Mucosa of rectum (tissue), 2 donors: ENCODE measurements around the gene FAM72D.
"Not testable (repeated sequence)": the region's sequence is repeated elsewhere in the genome, so short reads cannot be mapped to it uniquely, and the experiment has no call there.

ENCODE experiments used
- H3K27ac ChIP-seq, 2 donors: one replicate each; pipeline ENCODE4 v1.7.0; 2013; ENCODE audit warnings: inconsistent platforms in 2 of 2, low read depth in 2 of 2, low read length in 2 of 2
- H3K27me3 ChIP-seq, 2 donors: one replicate each; pipeline ENCODE4 v1.7.0; 2013; ENCODE audit warnings: low read length in 2 of 2; ENCODE audit not compliant: control insufficient read depth in 2 of 2, insufficient read depth in 2 of 2
- H3K36me3 ChIP-seq, 2 donors: one replicate each; pipeline ENCODE4 v1.7.0; 2013; ENCODE audit warnings: low read length in 2 of 2; ENCODE audit not compliant: control insufficient read depth in 2 of 2, insufficient read depth in 2 of 2
- H3K4me1 ChIP-seq, 2 donors: one replicate each; pipeline ENCODE4 v1.7.0; 2013; ENCODE audit warnings: low read length in 2 of 2, mild to moderate bottlenecking in 1 of 2; ENCODE audit not compliant: control insufficient read depth in 2 of 2, insufficient read depth in 2 of 2
- H3K4me3 ChIP-seq, 2 donors: one replicate each; pipeline ENCODE4 v1.7.0; 2013; ENCODE audit warnings: low read length in 2 of 2
- H3K9ac ChIP-seq, 2 donors: one replicate each; pipeline ENCODE4 v1.7.0; 2013; ENCODE audit warnings: low read length in 2 of 2, low read depth in 1 of 2, mild to moderate bottlenecking in 1 of 2
- H3K9me3 ChIP-seq, 2 donors: one replicate each; pipeline ENCODE4 v1.7.0; 2013; ENCODE audit warnings: low read length in 2 of 2; ENCODE audit not compliant: control insufficient read depth in 2 of 2
- donor health status: healthy.
- donor health status: Normal muscosa, but diverticular disease.

Gene FAM72D

GRCh38 chr1:145123062-145123395, 27.3 kb downstream of the FAM72D start:
- not testable (repeated sequence) for H3K36me3 ChIP-seq, H3K4me3 ChIP-seq, H3K9ac ChIP-seq, H3K4me1 ChIP-seq, H3K27me3 ChIP-seq, H3K9me3 ChIP-seq, H3K27ac ChIP-seq

GRCh38 chr1:145123992-145124641, 28.3 kb downstream of the FAM72D start:
- H3K27me3 ChIP-seq = not testable (repeated sequence)

GRCh38 chr1:145125112-145125511, 29.3 kb downstream of the FAM72D start:
- H3K4me3 ChIP-seq, H3K27me3 ChIP-seq, H3K4me1 ChIP-seq, H3K9ac ChIP-seq, H3K27ac ChIP-seq, H3K36me3 ChIP-seq, H3K9me3 ChIP-seq: not testable (repeated sequence)

More at GRCh38 chr1:145123992-145124641, 28.3 kb downstream of the FAM72D start:
- H3K36me3 ChIP-seq, H3K27ac ChIP-seq, H3K4me1 ChIP-seq, H3K9me3 ChIP-seq, H3K4me3 ChIP-seq, H3K9ac ChIP-seq: not testable (repeated sequence)

GRCh38 chr1:145127144-145127543, 31.4 kb downstream of the FAM72D start:
- H3K27ac ChIP-seq, H3K27me3 ChIP-seq, H3K9me3 ChIP-seq, H3K9ac ChIP-seq, H3K4me3 ChIP-seq, H3K36me3 ChIP-seq, H3K4me1 ChIP-seq: not testable (repeated sequence)

- H3K9ac ChIP-seq, H3K27ac ChIP-seq, H3K4me3 ChIP-seq, H3K36me3 ChIP-seq, H3K4me1 ChIP-seq, H3K27me3 ChIP-seq, H3K9me3 ChIP-seq: not testable (repeated sequence)
Measured at GRCh38 chr1:145128697-145129469, 33.1 kb downstream of the FAM72D start.

GRCh38 chr1:145134476-145134875, 38.7 kb downstream of the FAM72D start:
- not testable (repeated sequence) for H3K27ac ChIP-seq, H3K9me3 ChIP-seq, H3K4me1 ChIP-seq, H3K27me3 ChIP-seq, H3K9ac ChIP-seq, H3K36me3 ChIP-seq, H3K4me3 ChIP-seq

- not testable (repeated sequence) for H3K27me3 ChIP-seq, H3K4me3 ChIP-seq, H3K36me3 ChIP-seq, H3K27ac ChIP-seq, H3K4me1 ChIP-seq, H3K9ac ChIP-seq, H3K9me3 ChIP-seq
Measured at GRCh38 chr1:145140549-145140948, 44.8 kb downstream of the FAM72D start.

- H3K9ac ChIP-seq, H3K9me3 ChIP-seq, H3K27ac ChIP-seq, H3K36me3 ChIP-seq, H3K4me3 ChIP-seq, H3K4me1 ChIP-seq, H3K27me3 ChIP-seq: not testable (repeated sequence)
Measured at GRCh38 chr1:145144264-145144913, 48.6 kb downstream of the FAM72D start.

- not testable (repeated sequence) for H3K27ac ChIP-seq, H3K4me1 ChIP-seq
Measured at GRCh38 chr1:145146308-145146707, 50.5 kb downstream of the FAM72D start.

GRCh38 chr1:145147172-145147571, 51.4 kb downstream of the FAM72D start:
- H3K9me3 ChIP-seq, H3K27me3 ChIP-seq, H3K4me1 ChIP-seq, H3K4me3 ChIP-seq, H3K36me3 ChIP-seq, H3K9ac ChIP-seq, H3K27ac ChIP-seq: not testable (repeated sequence)

More at GRCh38 chr1:145146308-145146707, 50.5 kb downstream of the FAM72D start:
- not testable (repeated sequence) for H3K27me3 ChIP-seq, H3K4me3 ChIP-seq, H3K36me3 ChIP-seq, H3K9ac ChIP-seq, H3K9me3 ChIP-seq
